ENCODE measurements around the gene MAST2. TPM values are rescaled to one million over a fixed set of nuclear protein-coding genes. Genes with fewer than 3 reads are reported as not detected.
"Not testable (repeated sequence)": the region's sequence is repeated elsewhere in the genome, so short reads cannot be mapped to it uniquely, and the experiment has no call there.

MAST2 gene
- total RNA-seq, 2 donors from 2014 or later: 25.2 to 81.3 TPM

GRCh38 chr1:45868861-45869260, 65.4 kb downstream of the MAST2 start:
- Histone ChIP-seq H3K36me3 (no peaks in the 10 kb centered on the region), H3K27me3 (replicated peaks; ENCODE audit: insufficient read depth) (no peaks in the 10 kb centered on the region), H3K9me3 (no peaks in the 10 kb centered on the region), H3K27ac (no peak overlapping the region), H3K4me1 (replicated peaks) (no peaks in the 10 kb centered on the region), H3K4me3 (no peak overlapping the region)
- TF ChIP-seq POLR2A (IDR thresholded peaks at IDR 0.05) (no peak), POLR2AphosphoS5 (IDR thresholded peaks at IDR 0.05) (no peak), CTCF (IDR thresholded peaks at IDR 0.05) (no peak)
- DNase-seq (ENCODE audit: low spot score): no peak
- intact Hi-C loops (cut with DNase I): no loop called here

- WGBS: 93% methylated on average over 6 of the region's 6 CpGs
- DNase-seq (ENCODE audit: low spot score): no peak
- Histone ChIP-seq H3K36me3 (no peaks in the 10 kb centered on the region), H3K4me3 (no peak overlapping the region), H3K27me3 (replicated peaks; ENCODE audit: insufficient read depth) (no peaks in the 10 kb centered on the region), H3K27ac (no peak overlapping the region), H3K4me1 (replicated peaks) (no peaks in the 10 kb centered on the region), H3K9me3 (no peaks in the 10 kb centered on the region)
- TF ChIP-seq POLR2A (IDR thresholded peaks at IDR 0.05) (no peak), CTCF (IDR thresholded peaks at IDR 0.05) (no peak), POLR2AphosphoS5 (IDR thresholded peaks at IDR 0.05) (no peak)
- intact Hi-C loops (cut with DNase I): no loop called here
Measured at GRCh38 chr1:45870500-45870899, 67.1 kb downstream of the MAST2 start.

- 90% methylated on average over 14 of the region's 14 CpGs for WGBS
- H3K4me1 ChIP-seq (replicated peaks); H3K9me3 ChIP-seq; intact Hi-C loops (cut with DNase I); DNase-seq (ENCODE audit: low spot score); H3K4me3 ChIP-seq; H3K27me3 ChIP-seq (replicated peaks; ENCODE audit: insufficient read depth); H3K36me3 ChIP-seq; H3K27ac ChIP-seq: not testable (repeated sequence)
Measured at GRCh38 chr1:45872173-45872801, 68.9 kb downstream of the MAST2 start.

- no peaks in the 10 kb centered on the region for H3K4me1 ChIP-seq (replicated peaks)
- DNase-seq (ENCODE audit: low spot score): no peak
- no peak overlapping the region for H3K27ac ChIP-seq
- no peaks in the 10 kb centered on the region for H3K27me3 ChIP-seq (replicated peaks; ENCODE audit: insufficient read depth)
- TF ChIP-seq CTCF (IDR thresholded peaks at IDR 0.05) (no peak), POLR2A (IDR thresholded peaks at IDR 0.05) (no peak), POLR2AphosphoS5 (IDR thresholded peaks at IDR 0.05) (no peak)
- no peaks in the 10 kb centered on the region for H3K9me3 ChIP-seq
- H3K4me3 ChIP-seq: no peak overlapping the region
- 69% methylated on average over 2 of the region's 2 CpGs for WGBS
- intact Hi-C loops (cut with DNase I): no loop called here
- no peaks in the 10 kb centered on the region for H3K36me3 ChIP-seq
Measured at GRCh38 chr1:45876000-45876617, 72.7 kb downstream of the MAST2 start.

- Histone ChIP-seq H3K27me3 (replicated peaks; ENCODE audit: insufficient read depth) (no peaks in the 10 kb centered on the region), H3K9me3 (no peaks in the 10 kb centered on the region), H3K36me3 (no peaks in the 10 kb centered on the region), H3K4me3 (no peak overlapping the region), H3K27ac (no peak overlapping the region), H3K4me1 (replicated peaks) (no peaks in the 10 kb centered on the region)
- intact Hi-C loops (cut with DNase I): no loop called here
- no peak for DNase-seq (ENCODE audit: low spot score)
- 85% methylated on average over 4 of the region's 4 CpGs for WGBS
- TF ChIP-seq POLR2A (IDR thresholded peaks at IDR 0.05): no peak
- TF ChIP-seq POLR2AphosphoS5 (IDR thresholded peaks at IDR 0.05): no peak
- no peak for TF ChIP-seq CTCF (IDR thresholded peaks at IDR 0.05)
Measured at GRCh38 chr1:45877264-45877663, 73.9 kb downstream of the MAST2 start.

Data from prostate gland (tissue), 2 donors.